Hepatocyte (in vitro differentiated cells): ENCODE measurements around the gene CHIT1. TPM values are rescaled to one million over a fixed set of nuclear protein-coding genes. Genes with fewer than 3 reads are reported as not detected.

Experiments used
- DNase-seq: peaks from one replicate; pipeline ENCODE4 v3.0.0-alpha.2; 2016; ENCODE audit warnings: low spot score
- H2AFZ ChIP-seq: fragments of 200-600 bp; sonication (generic); 2 replicates; pipeline ENCODE4 v1.6.0; 2016; ENCODE audit warnings: antibody characterized with exemption, mild to moderate bottlenecking
- H3K27ac ChIP-seq: fragments of 200-600 bp; sonication (generic); 2 replicates; pipeline ENCODE4 v1.5.1; 2016; ENCODE audit warnings: mild to moderate bottlenecking
- H3K27me3 ChIP-seq: fragments of 200-600 bp; sonication (generic); 2 replicates; pipeline ENCODE4 v1.6.1; 2016
- H3K36me3 ChIP-seq: fragments of 200-600 bp; sonication (generic); replicated peaks from 2 replicates; pipeline ENCODE4 v1.5.1; 2016; ENCODE audit warnings: low read depth; ENCODE audit not compliant: insufficient read depth
- H3K4me1 ChIP-seq: fragments of 200-600 bp; sonication (generic); 2 replicates; pipeline ENCODE4 v1.5.1; 2016; ENCODE audit warnings: mild to moderate bottlenecking, moderate library complexity; ENCODE audit not compliant: insufficient read depth
- H3K4me2 ChIP-seq: fragments of 200-600 bp; sonication (generic); 2 replicates; pipeline ENCODE4 v1.6.0; 2016
- H3K4me3 ChIP-seq: fragments of 200-600 bp; sonication (generic); 2 replicates; pipeline ENCODE4 v1.5.1; 2016; ENCODE audit warnings: mild to moderate bottlenecking
- H3K79me2 ChIP-seq: fragments of 200-600 bp; sonication (generic); 2 replicates; pipeline ENCODE4 v1.6.0; 2017; ENCODE audit warnings: mild to moderate bottlenecking
- H3K9me2 ChIP-seq: fragments of 200-600 bp; sonication (generic); replicated peaks from 2 replicates; pipeline ENCODE4 v1.6.0; 2017; ENCODE audit warnings: mild to moderate bottlenecking; ENCODE audit not compliant: insufficient read depth
- H3K9me3 ChIP-seq: fragments of 200-600 bp; sonication (generic); 2 replicates; pipeline ENCODE4 v1.5.1; 2016; ENCODE audit warnings: low read depth, mild to moderate bottlenecking
- H4K20me1 ChIP-seq: fragments of 200-600 bp; sonication (generic); 2 replicates; pipeline ENCODE4 v1.6.0; 2016; ENCODE audit warnings: mild to moderate bottlenecking; ENCODE audit not compliant: insufficient read depth, poor library complexity, severe bottlenecking
- CTCF ChIP-seq: fragments of 200-600 bp; sonication (generic); IDR thresholded peaks from 2 replicates; pipeline ENCODE4 v1.5.1; 2016; ENCODE audit warnings: antibody characterized with exemption, mild to moderate bottlenecking; ENCODE audit not compliant: poor library complexity
- EZH2 ChIP-seq: fragments of 200-600 bp; sonication (generic); IDR thresholded peaks from 2 replicates; pipeline ENCODE4 v1.6.1; 2016; ENCODE audit warnings: antibody characterized with exemption, mild to moderate bottlenecking, borderline replicate concordance
- EZH2phosphoT487 ChIP-seq: fragments of 200-600 bp; sonication (generic); IDR thresholded peaks from one replicate; pipeline ENCODE4 v1.6.1; 2018; ENCODE audit warnings: antibody characterized with exemption, mild to moderate bottlenecking, low read depth, moderate library complexity; ENCODE audit not compliant: unreplicated experiment, severe bottlenecking
- WGBS: methylation state at CpG from one replicate; pipeline ENCODE4 v1.1.6; 2016; ENCODE audit warnings: low lambda C conversion rate; ENCODE audit errors: missing lambda C conversion rate; 5-methylcytosine and 5-hydroxymethylcytosine counted together
- polyA plus RNA-seq: library from polyadenylated mRNA; unstranded; fragments of >200 nt; fragmentation: Nextera tagmentation; extraction: Ambion mirVana; gene quantifications from 2 replicates; pipeline ENCODE4 v1.2.1, GENCODE V29; 2016
- total RNA-seq: library from RNA; depleted of rRNA; stranded (reverse); fragments of >200 nt; gene quantifications from 2 replicates; pipeline ENCODE4 v1.2.3, GENCODE V29; 2014

Gene CHIT1
- total and polyA plus RNA-seq, 2 experiments from 2014 or later, result 0.93 to 1.1 TPM

DNA sequence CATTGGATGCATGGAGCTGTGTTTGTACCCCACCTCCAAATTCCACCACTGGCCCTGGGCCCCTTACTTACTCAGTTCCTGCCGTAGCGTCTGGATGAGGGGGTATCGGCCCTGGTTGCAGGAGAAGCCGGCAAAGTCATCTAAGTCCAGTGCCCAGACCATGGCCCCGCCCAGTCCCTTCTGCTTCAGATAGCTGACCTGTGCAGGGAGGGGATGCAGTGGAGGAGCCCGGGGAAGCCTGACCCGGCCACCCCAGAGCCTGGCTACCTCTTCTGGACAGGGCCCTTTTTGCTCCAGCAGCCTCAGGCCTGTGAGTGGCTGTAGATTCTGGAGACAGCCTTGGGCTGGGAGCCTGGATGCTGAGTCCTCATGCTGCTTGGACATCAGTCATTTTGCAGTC is 11.8 kb downstream of the CHIT1 start:
- Histone ChIP-seq H3K27ac (no peak overlapping the region), H4K20me1 (no peaks in the 10 kb centered on the region), H3K4me3 (no peak overlapping the region), H3K9me2 (no peaks in the 10 kb centered on the region), H3K9me3 (no peaks in the 10 kb centered on the region), H3K4me2 (no peak overlapping the region), H2AFZ (no peak overlapping the region), H3K36me3 (no peaks in the 10 kb centered on the region), H3K79me2 (no peaks in the 10 kb centered on the region), H3K27me3 (no peaks in the 10 kb centered on the region), H3K4me1 (no peaks in the 10 kb centered on the region)
- 69% methylated on average over 7 of the region's 7 CpGs for WGBS
- DNase-seq, result no peak
- no peak for TF ChIP-seq EZH2phosphoT487
- TF ChIP-seq CTCF, result no peak
- no peak for TF ChIP-seq EZH2

GRCh38 chr1:203217139-203217655 is 12.3 kb downstream of the CHIT1 start:
- H3K79me2 ChIP-seq, result no peaks in the 10 kb centered on the region
- no peak overlapping the region for H3K27ac ChIP-seq
- no peak overlapping the region for H2AFZ ChIP-seq
- H3K27me3 ChIP-seq, result no peaks in the 10 kb centered on the region
- no peaks in the 10 kb centered on the region for H3K9me3 ChIP-seq
- WGBS, result 60% methylated on average over 6 of the region's 6 CpGs
- no peaks in the 10 kb centered on the region for H3K36me3 ChIP-seq
- DNase-seq, result peak; percentile 53
- TF ChIP-seq EZH2, result no peak
- peak; percentile 14 for TF ChIP-seq CTCF
- TF ChIP-seq EZH2phosphoT487, result no peak
- no peaks in the 10 kb centered on the region for H3K4me1 ChIP-seq
- no peak overlapping the region for H3K4me2 ChIP-seq
- no peak overlapping the region for H3K4me3 ChIP-seq
- H3K9me2 ChIP-seq, result no peaks in the 10 kb centered on the region
- no peaks in the 10 kb centered on the region for H4K20me1 ChIP-seq

GRCh38 chr1:203216274-203217138 is 13.0 kb downstream of the CHIT1 start:
- TF ChIP-seq CTCF (peak; percentile 78), EZH2 (no peak)
- H2AFZ ChIP-seq, result no peak overlapping the region
- H3K9me3 ChIP-seq, result no peaks in the 10 kb centered on the region
- H3K4me2 ChIP-seq, result no peak overlapping the region
- H3K27ac ChIP-seq, result no peak overlapping the region
- DNase-seq, result peak; percentile 82
- H3K4me1 ChIP-seq, result no peaks in the 10 kb centered on the region
- no peaks in the 10 kb centered on the region for H4K20me1 ChIP-seq
- H3K36me3 ChIP-seq, result no peaks in the 10 kb centered on the region
- 38% methylated on average over 19 of the region's 19 CpGs for WGBS
- H3K9me2 ChIP-seq, result no peaks in the 10 kb centered on the region
- no peaks in the 10 kb centered on the region for H3K27me3 ChIP-seq
- H3K79me2 ChIP-seq, result no peaks in the 10 kb centered on the region
- no peak overlapping the region for H3K4me3 ChIP-seq
